D341Med (cell line): ENCODE measurements around the gene RGMA.
A peak's percentile ranks its signal among the peaks of the same experiment; 100 is the strongest.

Experiments used
- DNase-seq: peaks from one replicate; pipeline ENCODE4 v3.0.0; 2012; ENCODE audit warnings: low spot score

Gene RGMA

DNA sequence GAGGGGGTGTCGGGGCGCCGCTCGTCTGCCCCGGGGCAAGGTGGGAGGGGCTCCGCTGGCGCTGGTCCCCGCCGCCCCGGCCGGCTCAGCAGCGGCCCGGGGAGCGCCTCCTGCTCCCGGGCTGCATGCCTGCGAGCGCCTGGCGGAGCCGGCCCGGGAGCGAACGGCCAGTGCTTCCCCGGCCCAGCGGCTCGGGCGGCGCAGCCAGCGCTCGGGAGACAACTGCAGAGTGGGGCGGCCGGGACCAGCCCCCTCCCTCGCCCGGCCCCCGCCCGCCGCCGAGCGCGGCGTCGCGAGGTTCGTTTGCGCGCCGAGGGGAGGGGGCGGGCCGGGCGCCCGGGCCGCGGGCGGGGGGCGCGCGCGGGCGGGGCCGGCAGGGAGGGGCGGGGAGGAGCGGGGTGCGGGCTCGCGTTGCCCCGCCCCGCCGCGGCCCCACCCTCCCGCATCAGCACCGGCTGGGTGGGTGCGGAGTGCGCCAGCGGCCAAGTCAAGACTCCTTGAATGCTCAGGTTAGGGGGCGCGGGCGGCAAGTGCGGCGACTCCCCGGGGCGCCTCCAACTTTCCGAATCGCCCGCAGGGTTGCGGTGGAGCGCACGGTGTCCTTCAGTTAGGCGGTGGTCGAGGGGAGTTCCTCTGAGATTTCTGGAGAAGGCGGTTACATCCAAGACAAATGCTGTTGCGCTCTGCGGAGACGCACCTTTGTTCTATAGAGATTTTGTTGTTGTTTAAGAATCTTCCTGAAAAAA lies at the start of gene RGMA:
RGMA (minus strand) TSS at position 231 of the 746 bp plus-strand sequence. CDS start 279 bp downstream, outside the sequence.
- DNase-seq, result peak; percentile 85

DNA sequence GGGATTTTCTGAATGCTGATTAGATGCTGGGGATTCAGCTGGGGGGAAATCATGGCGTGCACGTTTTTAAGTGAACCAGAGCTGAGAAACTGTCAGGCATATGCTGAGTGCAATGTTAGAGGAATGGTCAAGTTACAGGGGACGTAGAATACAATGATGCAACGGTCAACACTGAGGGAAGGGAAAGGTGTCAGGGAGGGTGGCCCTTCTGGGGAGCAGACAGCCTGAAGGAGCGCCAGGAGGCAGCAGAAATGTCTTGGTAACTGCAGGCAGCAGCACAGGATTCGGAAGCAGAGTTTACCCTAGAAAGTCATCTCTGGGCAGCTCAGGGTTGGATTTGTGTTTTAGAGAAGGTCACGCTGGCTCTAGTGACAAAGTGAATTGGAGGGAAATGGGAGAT lies 47.6 kb upstream of the RGMA start:
- DNase-seq, result no peak

DNA sequence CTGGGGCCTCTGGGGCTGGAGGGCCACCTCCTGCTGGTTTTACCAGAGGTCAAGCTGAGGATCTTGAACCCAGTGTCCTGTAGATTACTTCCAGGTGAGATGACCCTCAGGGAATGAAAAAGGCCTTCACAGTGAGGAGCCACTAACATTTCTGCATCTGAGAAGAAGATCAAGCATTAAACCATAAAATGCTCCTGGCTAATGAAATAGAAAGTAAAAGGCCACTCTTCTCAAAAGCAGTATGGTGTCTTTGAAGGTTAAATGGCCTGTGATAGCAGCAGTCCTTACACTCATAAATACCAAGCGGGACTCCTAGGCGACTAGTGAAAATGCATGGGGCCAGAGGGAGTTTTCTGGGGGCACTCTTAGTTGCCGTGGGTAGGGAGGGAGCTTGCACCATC lies 47.0 kb upstream of the RGMA start:
- DNase-seq, result no peak

DNA sequence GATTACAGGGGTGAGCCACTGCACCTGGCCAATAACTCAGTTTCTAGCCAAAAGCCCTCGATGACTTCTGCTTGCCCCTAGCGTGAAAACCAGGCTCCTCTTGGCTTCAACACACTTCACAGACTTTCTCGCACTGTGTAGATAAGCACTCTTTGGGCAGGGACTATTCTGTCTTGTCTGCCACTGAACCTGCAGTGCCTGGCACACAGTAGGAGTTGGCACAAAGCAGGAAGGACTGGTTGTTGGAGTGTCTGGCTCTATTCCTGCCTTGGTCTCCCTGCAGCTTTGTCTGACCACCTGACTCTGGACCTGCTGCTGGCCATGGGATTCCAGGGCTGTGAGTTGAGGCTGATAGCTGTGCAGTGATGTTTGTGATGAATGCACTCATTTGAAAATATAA lies 46.4 kb upstream of the RGMA start:
- no peak for DNase-seq

DNA sequence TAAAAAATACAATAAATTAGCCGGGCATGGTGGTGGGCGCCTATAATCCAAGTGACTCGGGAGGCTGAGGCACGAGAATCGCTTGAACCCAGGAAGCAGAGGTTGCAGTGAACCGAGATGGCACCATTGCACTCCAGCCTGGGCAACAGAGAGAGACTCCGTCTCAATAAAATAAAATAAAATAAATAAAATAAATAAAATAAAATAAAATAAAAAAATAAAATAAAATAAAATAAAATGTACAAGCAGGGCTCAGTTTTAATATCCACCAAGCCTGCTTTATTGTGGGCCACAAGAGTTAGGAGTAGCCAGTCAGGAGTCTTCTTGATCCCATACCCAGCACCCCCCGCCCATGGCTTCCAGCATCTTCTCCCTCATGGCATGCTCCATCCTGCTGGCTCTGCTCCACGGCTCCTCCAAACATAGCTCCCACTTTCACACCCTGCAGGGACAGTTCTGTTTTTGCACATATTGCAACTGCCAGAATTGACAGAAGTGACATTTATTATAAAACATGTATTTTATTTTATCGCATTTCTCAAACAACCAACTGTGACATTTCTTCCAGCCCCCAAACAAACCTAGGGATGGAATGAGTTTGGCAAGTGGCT lies 42.6 kb upstream of the RGMA start:
- DNase-seq, result no peak

- peak; percentile 64 for DNase-seq
Observed at GRCh38 chr15:93129702-93130488, 40.9 kb upstream of the RGMA start.

GRCh38 chr15:93127286-93127685 lies 38.3 kb upstream of the RGMA start:
- DNase-seq, result no peak

DNA sequence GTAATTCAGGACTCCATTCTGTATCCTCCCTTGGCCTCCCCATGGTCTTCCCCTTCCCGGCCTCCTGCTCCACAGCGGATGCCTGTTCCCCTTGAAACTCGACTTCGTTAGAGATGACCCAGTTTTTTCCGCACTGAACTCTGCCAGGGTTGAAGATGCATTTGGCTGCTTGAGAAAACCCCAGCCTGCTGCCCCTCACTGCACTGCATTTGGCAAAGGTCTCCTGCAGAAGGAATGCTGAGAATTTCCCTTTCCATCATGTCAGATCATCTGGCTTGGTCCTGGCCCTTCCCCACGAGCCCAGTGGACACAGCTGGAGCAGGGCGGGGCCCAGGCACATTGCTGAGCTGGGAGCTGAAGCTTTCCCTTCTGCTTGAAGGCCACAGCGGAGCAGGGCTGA lies 37.6 kb upstream of the RGMA start:
- DNase-seq, result no peak

DNA sequence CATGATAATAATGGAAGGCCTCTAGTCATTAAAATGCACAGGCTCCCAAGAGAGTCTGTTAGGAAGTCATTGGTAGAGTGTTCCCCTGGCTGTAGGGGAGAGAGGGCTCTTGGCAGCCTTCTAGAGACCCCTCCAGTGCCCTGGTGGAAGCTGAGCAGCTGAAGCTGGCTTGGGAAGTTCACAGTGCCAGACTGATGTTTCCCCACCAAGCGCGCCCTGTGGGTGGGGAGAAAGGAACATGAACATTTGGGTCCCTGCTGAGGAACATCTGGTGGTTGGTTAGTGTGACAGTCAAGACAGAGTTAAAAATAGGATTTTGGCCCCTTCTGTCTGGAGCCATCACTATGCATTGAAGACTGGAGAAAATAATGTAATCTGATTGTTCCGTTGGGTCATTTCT lies 37.1 kb upstream of the RGMA start:
- DNase-seq, result no peak

GRCh38 chr15:93124126-93124525 lies 35.1 kb upstream of the RGMA start:
- no peak for DNase-seq

- DNase-seq, result peak; percentile 79
Observed at GRCh38 chr15:93121973-93122910, 33.2 kb upstream of the RGMA start.

GRCh38 chr15:93121107-93121506 lies 32.1 kb upstream of the RGMA start:
- no peak for DNase-seq

- no peak for DNase-seq
Observed at GRCh38 chr15:93118904-93119303, 29.9 kb upstream of the RGMA start.

DNA sequence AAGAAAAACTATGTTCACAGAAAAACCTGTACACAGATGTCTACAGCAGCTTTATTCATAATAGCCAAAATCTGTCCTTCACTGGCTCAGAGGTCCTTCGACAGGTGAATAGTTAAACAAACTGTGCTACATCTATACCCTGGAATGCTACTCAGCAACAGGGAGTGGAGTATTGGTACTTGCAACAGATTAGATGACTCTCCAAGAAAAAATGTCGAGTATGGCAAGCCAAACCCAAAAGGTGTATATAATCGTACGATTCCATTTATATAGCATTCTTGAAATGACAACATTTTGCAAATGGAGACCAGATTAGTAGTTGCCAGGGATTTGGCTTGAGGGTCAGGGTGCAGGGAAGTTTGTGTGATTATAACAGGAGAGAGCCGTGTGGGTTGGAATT lies 22.4 kb upstream of the RGMA start:
- no peak for DNase-seq

- DNase-seq, result no peak
Observed at GRCh38 chr15:93110502-93111040, 21.6 kb upstream of the RGMA start.

DNA sequence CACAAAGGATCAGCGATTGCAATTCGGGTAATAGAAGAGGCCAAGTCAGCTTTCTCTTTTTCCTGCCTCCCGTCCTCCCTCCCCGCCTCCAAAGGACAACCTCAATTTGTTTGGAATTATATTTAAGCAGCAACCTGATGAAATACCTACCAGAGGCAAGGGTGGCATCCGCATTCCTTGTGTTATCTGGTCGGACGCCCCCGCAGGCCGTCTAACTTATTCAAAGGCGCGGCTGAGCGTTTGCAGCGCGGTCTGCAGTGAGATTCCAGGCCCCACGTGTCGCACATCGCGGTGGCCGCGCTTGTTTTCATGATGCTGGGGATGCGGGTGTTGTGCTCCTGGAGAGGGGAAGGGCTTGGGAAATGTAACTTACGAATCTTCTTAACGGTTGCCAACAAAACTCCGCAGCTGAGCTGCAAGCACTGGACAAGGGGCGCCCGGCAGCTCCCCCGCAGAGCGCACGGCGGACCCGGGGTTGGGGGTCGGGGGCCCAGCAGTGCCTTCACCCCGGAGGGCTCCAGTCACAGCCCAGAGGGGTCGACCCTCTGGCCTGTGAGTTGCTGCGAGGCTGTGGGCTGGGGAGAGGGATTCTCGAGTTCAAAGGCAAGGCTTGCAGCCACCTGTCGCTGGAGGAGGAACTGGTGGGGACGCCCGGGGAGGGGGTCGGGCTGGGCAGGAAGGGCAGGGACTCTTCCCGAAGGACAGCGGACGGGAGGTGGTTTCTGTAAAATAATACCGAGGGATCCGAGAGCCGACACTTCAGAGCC lies 20.5 kb upstream of the RGMA start:
- no peak for DNase-seq

DNA sequence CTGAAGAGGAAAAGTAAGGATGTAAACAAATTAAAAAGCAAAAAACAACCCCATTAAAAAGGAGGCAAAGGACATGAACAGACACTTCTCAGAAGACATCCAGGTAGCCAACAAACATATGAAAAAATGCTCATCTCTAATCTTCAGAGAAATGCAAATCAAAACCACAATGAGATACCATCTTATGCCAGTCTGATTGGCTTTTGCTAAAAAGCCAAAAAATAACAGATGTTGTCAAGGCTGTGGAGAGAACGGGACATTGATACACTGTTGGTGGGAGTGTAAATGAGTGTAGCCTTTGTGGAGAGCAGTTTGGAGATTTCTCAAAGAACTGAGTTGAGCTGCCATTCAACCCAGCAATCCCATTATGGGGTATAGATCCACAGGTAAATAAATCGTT lies 18.6 kb upstream of the RGMA start:
- DNase-seq, result no peak

DNA sequence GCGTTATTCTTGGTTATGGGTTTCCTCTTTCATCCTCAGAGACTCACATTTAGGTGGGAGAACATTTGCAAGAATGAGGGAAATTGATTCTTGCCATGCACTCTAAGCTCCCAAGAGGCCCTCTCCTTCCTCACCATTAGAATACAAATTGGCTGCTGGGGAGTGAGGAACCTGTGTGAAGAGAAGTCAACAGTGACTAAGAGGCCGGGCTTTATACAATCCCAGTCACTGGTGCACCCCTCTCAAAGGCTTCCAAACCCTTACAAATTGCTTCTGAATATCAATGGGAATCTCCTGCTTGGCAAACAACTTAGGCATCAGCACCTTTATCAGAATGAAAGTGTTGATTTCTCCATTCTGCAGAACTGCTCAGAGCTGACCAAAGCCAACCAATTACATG lies 16.5 kb upstream of the RGMA start:
- no peak for DNase-seq

DNA sequence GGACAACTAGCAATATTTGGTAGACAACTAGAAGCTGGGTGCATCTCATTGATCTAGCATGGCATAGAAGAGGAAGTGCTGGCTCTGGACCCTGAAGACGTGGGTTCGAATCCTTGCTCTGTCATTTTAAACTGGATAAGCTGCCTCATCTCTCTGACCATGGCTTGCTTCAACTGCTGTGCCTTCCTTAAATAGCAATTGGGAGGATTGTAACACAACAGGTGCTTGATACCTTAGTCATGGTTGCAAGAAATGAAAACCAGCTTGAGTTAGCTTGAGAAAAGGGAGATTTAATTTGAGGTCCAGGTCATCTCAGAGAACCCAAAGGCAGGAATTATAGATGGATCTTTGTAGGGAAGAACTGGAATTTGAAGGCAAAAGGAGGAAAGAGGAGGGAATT lies 14.8 kb upstream of the RGMA start:
- DNase-seq, result no peak

DNA sequence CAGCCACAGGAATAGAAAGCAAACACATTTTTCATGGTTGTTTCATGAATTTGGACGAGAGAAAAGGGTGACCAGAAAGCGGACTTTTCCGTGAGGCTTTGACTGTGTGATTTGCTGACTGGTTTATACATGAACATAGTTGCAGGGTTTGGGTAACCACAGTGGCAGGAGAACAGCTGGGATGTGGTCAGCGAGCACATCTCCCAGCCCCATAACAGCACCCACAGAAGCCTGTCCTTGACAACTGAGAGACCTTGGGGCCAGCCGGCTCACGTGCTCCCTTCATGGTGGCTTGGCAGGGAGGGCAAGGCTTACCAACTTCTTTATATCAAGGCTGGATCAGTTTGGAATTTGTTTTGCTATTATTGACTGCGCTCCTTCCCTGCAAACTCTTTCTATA lies 13.2 kb upstream of the RGMA start:
- DNase-seq, result no peak

- no peak for DNase-seq
Observed at GRCh38 chr15:93093765-93094164, 4.8 kb upstream of the RGMA start.
